Ishikawa (cell line): ENCODE measurements around the gene RASA3.

ENCODE experiments used
- CEBPB ChIP-seq: IDR thresholded peaks from 2 replicates; pipeline ENCODE4 v1.6.1; 2012
- CREB1 ChIP-seq: IDR thresholded peaks from 2 replicates; pipeline ENCODE4 v1.6.1; 2012; ENCODE audit warnings: low read depth
- EGR1 ChIP-seq: IDR thresholded peaks from 2 replicates; pipeline ENCODE4 v1.6.1; 2012
- EP300 ChIP-seq: IDR thresholded peaks from 2 replicates; pipeline ENCODE4 v1.6.1; 2012; ENCODE audit warnings: borderline replicate concordance
- FOXM1 ChIP-seq: IDR thresholded peaks from 2 replicates; pipeline ENCODE4 v1.6.1; 2012; ENCODE audit warnings: low read depth, borderline replicate concordance
- MAX ChIP-seq: IDR thresholded peaks from 2 replicates; pipeline ENCODE4 v1.6.1; 2012
- NFIC ChIP-seq: IDR thresholded peaks from 2 replicates; pipeline ENCODE4 v1.6.1; 2012
- RAD21 ChIP-seq: IDR thresholded peaks from 2 replicates; pipeline ENCODE4 v1.6.1; 2012; ENCODE audit warnings: low read depth
- REST ChIP-seq: IDR thresholded peaks from 2 replicates; pipeline ENCODE4 v1.6.1; 2012; ENCODE audit warnings: low read depth, mild to moderate bottlenecking
- TAF1 ChIP-seq: IDR thresholded peaks from 2 replicates; pipeline ENCODE4 v1.6.1; 2012; ENCODE audit warnings: low read depth, mild to moderate bottlenecking
- TCF12 ChIP-seq: IDR thresholded peaks from 2 replicates; pipeline ENCODE4 v1.6.1; 2012; ENCODE audit warnings: low read depth
- TEAD4 ChIP-seq: IDR thresholded peaks from 2 replicates; pipeline ENCODE4 v1.6.1; 2012
- USF1 ChIP-seq: IDR thresholded peaks from 2 replicates; pipeline ENCODE4 v1.6.1; 2012
- YY1 ChIP-seq: IDR thresholded peaks from 2 replicates; pipeline ENCODE4 v1.6.1; 2012; ENCODE audit warnings: low read depth
- ZBTB7A ChIP-seq: IDR thresholded peaks from 2 replicates; pipeline ENCODE4 v1.6.1; 2012; ENCODE audit warnings: low read depth

Gene RASA3

GRCh38 chr13:114118511-114119123 lies 13.8 kb downstream of the RASA3 start:
- TF ChIP-seq RAD21 (no peak), CREB1 (no peak), YY1 (no peak), MAX (no peak), TEAD4 (0 out of 2 replicates have a peak, but pooled peaks have one; percentile 10)

- TF ChIP-seq TCF12, result no peak
- no peak for TF ChIP-seq EP300
- no peak for TF ChIP-seq TEAD4
- no peak for TF ChIP-seq RAD21
- no peak for TF ChIP-seq EGR1
Observed at GRCh38 chr13:114118086-114118485, 14.3 kb downstream of the RASA3 start.

- TF ChIP-seq CEBPB (no peak), EGR1 (no peak), NFIC (no peak), REST (no peak), ZBTB7A (no peak), TEAD4 (no peak)
Observed at GRCh38 chr13:114116734-114117133, 15.7 kb downstream of the RASA3 start.

- TF ChIP-seq TCF12, result no peak
- TF ChIP-seq REST, result no peak
- no peak for TF ChIP-seq YY1
- no peak for TF ChIP-seq USF1
- no peak for TF ChIP-seq RAD21
- no peak for TF ChIP-seq EP300
- no peak for TF ChIP-seq TAF1
- TF ChIP-seq TEAD4, result no peak
- TF ChIP-seq NFIC, result no peak
- TF ChIP-seq EGR1, result no peak
- no peak for TF ChIP-seq ZBTB7A
- no peak for TF ChIP-seq FOXM1
- no peak for TF ChIP-seq CREB1
- TF ChIP-seq MAX, result no peak
- TF ChIP-seq CEBPB, result no peak
Observed at GRCh38 chr13:114115796-114116195, 16.6 kb downstream of the RASA3 start.

GRCh38 chr13:114115191-114115671 lies 17.2 kb downstream of the RASA3 start:
- TF ChIP-seq ZBTB7A, result no peak
- no peak for TF ChIP-seq TEAD4
- TF ChIP-seq NFIC, result no peak
- TF ChIP-seq TCF12, result no peak
- TF ChIP-seq CREB1, result no peak
- no peak for TF ChIP-seq RAD21
- TF ChIP-seq FOXM1, result no peak
- TF ChIP-seq USF1, result no peak
- TF ChIP-seq EP300, result no peak
- no peak for TF ChIP-seq YY1
- no peak for TF ChIP-seq CEBPB
- no peak for TF ChIP-seq MAX
- no peak for TF ChIP-seq TAF1
- no peak for TF ChIP-seq EGR1
- TF ChIP-seq REST, result no peak
